CD1c-positive myeloid dendritic cell (primary cell): ENCODE measurements around the gene DGCR8.

Experiments
- DNase-seq: peaks from one replicate; pipeline ENCODE4 v3.0.0-alpha.2; 2016; ENCODE audit errors: extremely low spot score

Gene DGCR8

GRCh38 chr22:20079745-20080444 is at the start of gene DGCR8:
DGCR8 (plus strand) TSS chr22:20080241; CDS start chr22:20085964, 5,723 bp downstream.
- DNase-seq: peak; percentile 95

GRCh38 chr22:20031732-20032406 is 48.2 kb upstream of the DGCR8 start:
- DNase-seq: no peak

GRCh38 chr22:20032407-20032991 is 47.5 kb upstream of the DGCR8 start:
- DNase-seq: no peak

- no peak for DNase-seq
Measured at GRCh38 chr22:20033045-20033706, 46.9 kb upstream of the DGCR8 start.

GRCh38 chr22:20034143-20034542 is 45.9 kb upstream of the DGCR8 start:
- no peak for DNase-seq

GRCh38 chr22:20035375-20036083 is 44.5 kb upstream of the DGCR8 start:
- no peak for DNase-seq

GRCh38 chr22:20036084-20036482 is 44.0 kb upstream of the DGCR8 start:
- no peak for DNase-seq

- no peak for DNase-seq
Measured at GRCh38 chr22:20036535-20037392, 43.3 kb upstream of the DGCR8 start.

GRCh38 chr22:20037419-20037818 is 42.6 kb upstream of the DGCR8 start:
- DNase-seq: no peak

GRCh38 chr22:20038574-20038973 is 41.5 kb upstream of the DGCR8 start:
- DNase-seq: no peak

GRCh38 chr22:20039683-20040325 is 40.2 kb upstream of the DGCR8 start:
- DNase-seq: no peak

GRCh38 chr22:20040327-20041200 is 39.5 kb upstream of the DGCR8 start:
- DNase-seq: no peak

- DNase-seq: no peak
Measured at GRCh38 chr22:20043057-20043996, 36.7 kb upstream of the DGCR8 start.

- DNase-seq: no peak
Measured at GRCh38 chr22:20043997-20044342, 36.1 kb upstream of the DGCR8 start.

- DNase-seq: no peak
Measured at GRCh38 chr22:20044495-20045151, 35.4 kb upstream of the DGCR8 start.

GRCh38 chr22:20046730-20047129 is 33.3 kb upstream of the DGCR8 start:
- no peak for DNase-seq

GRCh38 chr22:20051927-20052308 is 28.1 kb upstream of the DGCR8 start:
- DNase-seq: no peak
